HG03039 (cell line): ENCODE data around the gene AKR1B1.
A peak's percentile ranks its signal among the peaks of the same experiment; 100 is the strongest.

ENCODE experiments used
- ATAC-seq: cut with Tn5 transposase; IDR thresholded peaks from one replicate; pipeline ENCODE4 v1.9.1; 2021; ENCODE audit warnings: mild to moderate bottlenecking, moderate library complexity; ENCODE audit not compliant: unreplicated experiment

The AKR1B1 gene

DNA sequence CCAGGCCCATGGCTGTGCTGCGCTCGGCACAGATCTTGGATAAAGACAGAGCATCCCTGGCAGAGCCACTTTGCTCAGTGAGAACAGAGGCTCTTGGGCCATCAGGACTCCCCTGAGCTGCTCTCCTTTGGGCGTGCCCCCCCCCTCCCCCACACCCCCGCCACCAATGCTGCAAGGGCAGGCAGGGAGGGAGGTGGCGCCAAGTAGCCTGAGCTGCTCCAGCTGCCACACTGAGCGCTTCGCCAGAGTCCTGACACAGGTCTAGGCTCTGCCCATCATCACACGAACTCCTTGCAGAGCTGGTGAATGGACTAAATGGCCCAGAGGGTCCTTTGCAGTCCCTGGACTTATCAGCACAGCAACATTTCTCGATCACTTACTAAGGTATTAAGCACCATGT, 12.5 kb downstream of the AKR1B1 start:
- ATAC-seq, result no peak

DNA sequence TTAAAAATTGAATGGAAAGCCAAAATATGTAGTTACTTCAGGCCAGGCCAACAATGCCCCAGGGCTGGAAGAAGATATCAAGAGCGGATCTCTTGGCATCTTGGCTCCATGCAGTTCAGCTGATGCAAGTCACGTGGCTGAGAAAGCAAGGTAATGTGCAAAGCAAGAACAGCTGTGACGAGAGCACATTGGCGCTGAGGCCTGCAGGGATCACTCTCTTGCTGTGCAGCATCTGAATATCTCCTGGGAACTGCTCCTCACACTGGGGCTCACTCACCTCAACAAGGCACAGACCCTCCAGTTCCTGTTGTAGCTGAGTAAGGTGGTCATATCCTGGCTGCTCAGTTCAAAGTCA, 14.0 kb downstream of the AKR1B1 start:
- no peak for ATAC-seq

DNA sequence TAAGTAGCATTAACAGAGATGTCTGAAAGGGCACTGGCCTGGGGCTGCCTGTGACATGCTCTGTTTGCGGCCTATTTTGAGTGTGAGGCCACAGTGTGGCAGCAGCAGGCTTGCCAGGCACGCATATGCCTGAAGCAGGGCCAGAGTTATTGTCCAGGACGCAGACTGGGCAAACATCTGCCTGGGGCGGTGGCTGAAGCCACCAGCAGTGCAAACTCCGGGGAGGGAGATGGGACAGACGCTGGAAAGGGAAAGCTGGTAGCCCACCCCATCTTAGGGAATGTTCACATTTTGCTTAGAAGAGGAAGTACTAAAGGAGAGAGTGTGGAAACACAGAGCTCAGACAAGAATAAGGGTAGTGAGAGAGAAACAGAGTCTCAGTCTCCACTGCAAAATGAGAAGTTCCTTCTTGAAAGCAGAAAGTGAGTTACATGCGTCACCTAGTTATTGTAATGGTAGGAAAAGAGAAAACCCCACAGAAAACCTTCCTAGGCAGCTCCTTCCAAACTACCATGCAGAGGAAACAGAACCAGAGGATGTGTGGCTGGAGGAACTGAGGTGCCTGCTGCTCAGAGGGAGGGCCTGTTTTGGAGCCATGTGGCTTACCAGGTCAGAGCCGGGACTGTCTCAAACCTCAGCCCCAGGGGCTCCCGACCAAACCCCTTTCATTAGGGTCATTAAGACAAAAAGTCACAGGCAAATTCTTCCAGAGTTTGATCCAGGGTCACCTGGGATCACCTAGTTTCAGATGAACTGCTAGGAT, 14.5 kb downstream of the AKR1B1 start:
- no peak for ATAC-seq

DNA sequence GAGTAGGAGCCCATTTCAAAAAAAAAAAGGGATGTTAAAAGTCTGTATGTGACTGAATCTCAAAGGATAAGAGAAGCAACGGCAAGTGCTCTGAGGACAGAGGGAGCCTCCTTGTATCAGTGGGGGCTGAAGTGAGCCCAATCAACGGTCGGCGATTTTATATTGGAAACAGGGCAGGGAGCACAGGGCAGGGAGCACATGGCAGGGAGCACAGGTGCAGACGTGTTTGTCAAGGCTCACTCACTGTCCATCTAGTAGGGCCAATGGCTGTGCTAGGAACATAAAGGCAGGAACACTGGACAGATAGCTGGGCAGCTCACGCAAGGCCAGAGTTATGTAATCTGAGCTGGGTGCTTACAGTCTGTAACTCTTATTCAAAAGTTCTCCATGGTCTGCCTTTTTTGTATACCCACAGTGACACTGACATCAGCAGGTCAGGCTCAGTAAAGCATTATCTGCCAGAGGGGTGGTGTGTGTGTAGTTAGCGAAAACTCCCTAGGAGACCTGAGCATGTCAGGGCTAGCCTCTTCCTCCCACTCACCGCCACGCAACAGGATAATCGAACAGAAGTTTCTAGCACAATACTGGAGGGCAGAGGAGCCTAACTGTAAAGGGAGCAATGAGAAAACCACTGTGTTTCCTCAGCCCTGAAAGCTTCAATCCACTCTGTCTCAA, 15.4 kb downstream of the AKR1B1 start:
- no peak for ATAC-seq

DNA sequence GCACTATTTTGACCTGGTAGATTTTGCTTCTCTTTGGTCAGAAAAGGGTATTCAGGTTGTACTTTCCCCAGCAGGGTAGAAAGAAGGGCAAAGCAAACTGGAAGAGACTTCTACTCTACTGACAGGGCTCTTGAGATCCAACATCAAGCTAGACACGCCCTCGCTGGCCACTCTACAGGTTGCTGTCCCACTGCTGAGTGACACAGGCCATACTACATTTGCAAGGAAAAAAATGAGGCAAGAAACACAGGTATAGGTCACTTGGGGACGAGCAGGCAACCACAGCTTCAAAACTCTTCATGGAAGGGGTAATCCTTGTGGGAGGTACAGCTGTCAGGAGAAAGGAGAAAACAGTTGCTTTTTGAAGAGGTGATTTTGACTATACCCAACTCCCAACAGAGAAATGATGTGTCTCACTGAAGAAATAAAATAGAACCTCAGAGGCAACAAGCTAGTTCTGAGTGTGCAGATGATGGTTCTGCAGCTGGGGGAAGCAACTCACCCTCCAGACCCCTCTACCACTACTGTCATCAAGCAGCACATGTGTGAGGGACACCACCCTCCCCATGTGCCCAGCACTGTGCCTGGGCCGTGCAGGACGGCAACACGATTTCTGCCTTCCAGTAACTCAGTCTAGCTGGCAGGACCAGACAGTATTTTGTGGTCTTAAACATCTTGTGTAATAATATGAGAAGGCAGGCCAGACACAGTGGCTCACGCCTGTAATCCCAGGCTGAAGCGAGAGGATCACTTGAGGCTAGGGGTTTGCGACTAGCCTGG, 16.3 kb downstream of the AKR1B1 start:
- no peak for ATAC-seq

DNA sequence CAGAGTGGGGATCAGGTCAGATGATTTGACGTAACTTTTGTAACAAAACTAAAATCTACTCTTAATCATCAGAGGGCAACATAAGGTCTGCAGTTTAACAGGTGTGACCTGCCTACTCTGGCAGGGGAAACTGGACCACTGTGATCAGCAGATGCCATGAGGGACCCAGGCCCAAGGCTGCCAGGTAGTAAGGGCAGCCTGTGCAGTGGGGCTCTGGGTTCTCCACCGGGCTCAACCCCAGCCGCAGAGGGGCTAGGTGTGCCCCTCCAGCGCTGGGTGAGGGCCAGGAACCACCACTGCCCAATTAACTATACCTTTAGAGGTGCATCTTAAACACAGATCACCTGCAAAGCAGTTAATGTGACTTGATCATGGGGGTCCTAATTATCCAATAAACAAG, 17.6 kb downstream of the AKR1B1 start:
- ATAC-seq, result no peak

DNA sequence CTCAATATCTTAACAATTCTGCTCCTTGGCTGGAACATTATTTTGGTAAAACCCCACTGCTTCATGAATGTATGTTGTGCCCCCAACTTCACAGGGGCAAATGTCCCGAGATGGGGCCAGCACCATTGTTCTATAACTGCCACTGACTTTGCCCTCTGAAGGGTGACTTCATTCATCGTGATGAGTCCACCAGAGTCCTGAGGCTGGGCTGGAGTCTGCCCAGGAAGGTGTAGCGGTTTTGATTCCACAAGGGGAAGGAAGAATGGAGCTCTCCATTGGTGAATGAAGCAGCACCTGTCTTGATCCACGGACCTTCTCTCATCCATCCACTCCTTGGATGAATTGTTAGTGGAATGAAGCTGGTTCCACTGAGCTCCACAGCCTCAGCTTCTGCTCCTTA, 18.4 kb downstream of the AKR1B1 start:
- no peak for ATAC-seq

DNA sequence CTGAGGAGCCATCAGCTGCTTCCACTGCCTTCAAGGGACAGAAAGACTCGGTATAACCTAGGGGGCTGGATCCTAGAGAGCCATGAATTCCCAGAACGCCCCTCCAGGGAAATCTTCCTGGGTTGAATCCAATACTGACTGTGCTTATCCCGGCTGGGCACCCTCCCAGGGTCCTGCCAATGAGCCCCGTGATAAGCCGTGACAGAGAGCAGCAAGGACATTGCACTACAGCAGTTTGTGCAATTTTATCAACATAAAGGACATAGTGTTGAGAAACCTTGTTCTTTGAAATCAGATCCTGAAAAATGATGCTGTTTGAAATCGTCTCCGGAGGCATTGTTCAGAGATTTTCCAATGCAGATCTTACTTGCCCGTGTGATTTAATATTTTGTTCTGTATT, 18.8 kb downstream of the AKR1B1 start:
- ATAC-seq, result no peak

DNA sequence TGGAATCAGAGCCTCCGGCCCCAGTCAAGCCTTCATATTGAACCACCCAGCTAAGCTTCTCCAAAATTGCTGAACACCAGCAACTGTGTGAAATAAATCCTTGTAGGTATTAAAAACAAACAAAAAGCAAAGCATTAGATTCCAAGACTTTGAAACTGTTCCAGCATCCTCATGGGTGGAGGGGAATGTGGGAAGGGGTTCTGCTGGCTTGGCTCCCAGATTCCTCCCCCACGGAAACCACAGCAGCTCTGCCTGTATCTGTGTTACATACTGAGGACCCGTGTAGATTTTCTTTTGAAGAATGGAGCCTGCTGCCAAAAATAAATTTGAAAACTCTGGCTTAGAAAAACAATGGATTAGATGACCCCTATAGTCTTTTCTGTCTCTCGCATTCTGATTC, 20.0 kb downstream of the AKR1B1 start:
- no peak for ATAC-seq

DNA sequence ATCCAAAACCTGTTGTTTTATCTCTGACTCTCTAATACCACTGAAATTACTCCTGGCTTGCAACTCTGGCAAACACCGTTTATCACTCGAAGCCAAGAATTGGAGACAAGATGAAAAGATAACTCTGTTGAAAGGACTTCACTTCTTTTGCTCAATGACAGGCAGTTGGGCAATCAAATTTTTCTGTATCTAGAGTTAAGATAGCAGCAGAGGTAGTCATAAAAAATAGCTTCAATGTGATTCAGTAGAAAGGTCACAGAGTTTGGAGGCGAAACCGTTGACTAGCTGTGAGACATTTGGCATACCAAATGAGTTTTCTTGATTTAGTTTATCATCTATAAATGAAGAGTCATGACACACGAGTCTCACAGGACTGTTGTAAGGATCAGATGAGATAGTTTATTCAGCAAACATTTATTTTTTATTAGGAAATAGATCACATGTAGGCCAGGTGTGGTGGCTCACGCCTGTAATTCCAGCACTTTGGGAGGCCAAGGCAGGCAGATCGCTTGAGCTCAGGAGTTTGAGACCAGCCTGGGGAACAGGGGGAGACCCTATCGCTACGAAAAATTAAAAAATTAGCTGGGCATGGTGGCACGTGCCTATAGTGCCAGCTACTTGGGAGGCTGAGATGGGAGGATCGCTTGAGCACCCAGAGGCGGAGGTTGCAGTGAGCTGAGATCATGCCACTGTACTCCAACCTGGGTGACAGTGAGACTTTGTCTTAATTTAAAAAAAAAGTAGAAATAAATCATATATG, 23.6 kb downstream of the AKR1B1 start:
- no peak for ATAC-seq

DNA sequence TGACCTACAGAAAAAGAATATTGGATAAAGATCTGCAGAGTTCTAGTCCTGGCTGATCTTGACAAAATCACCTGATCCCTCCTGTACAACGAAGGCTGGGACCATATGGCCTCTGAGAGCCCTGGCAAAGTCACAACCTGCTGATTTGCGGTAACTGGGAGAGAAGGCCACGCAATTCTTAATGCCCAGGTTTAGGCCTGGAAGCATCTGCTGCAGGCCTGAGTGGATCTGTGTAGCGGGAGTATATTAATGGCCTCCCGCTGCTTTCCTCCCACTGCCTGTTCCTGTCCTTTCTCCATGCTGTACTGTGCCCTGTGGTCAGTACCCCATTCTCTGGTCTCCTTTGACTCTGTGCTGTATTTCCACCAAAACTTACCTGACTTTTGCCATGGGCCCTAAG, 24.2 kb downstream of the AKR1B1 start:
- ATAC-seq, result no peak

DNA sequence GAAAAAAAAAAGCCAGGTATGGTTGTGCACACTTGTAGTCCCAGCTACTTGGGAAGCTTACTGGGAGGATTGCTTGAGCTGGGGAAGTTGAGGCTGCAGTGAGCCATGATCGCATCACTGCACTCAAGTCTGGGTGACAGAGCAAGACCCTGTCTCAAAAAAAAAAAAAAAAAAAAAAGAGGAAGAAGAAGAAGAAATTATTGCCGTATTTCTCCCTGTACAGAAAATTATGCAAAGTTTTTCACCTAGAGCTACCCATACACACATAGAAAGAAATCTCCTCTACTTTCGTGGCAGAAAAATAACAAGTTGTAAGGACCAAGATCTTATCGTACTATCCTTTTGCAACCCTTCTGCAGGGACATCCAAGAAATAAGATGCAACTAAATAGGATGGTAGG, 25.5 kb downstream of the AKR1B1 start:
- no peak for ATAC-seq

DNA sequence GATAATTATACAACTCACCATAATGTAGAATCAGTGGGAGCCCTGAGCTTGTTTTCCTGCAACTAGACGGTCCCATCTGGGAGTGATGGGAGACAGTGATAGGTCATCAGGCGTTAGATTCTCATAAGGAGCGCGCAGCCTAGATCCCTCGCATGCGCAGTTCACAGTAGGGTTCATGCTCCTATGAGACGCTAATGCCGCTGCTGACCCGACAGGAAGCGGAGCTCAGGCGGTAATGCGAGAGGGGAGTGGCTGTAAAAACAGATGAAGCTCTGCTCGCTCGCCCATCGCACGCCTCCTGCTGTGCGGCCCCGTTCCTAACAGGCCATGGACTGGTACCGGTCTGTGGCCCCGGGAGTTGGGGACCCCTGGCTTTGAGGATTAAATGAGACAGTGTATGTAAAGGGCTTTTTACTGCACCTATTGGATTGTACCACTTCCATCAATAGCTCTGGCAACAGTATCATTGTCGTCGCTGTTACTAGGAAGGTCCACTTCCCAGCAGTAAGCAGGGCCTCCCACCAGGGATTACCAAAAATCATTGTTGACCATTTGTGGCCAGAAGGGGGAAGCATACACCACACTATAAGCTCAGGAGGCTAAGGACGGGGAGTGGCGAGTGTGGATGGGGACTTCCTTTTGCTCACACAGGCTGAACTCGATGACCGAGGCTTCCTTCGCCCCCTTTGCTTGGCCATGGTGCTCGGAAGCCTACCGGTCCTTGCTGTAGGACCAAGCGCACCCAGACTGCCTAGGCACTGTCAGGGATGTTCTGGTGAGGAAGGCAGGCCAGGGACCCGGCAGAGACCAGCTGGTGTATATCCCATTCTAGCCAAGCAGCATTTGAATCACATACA, 26.4 kb downstream of the AKR1B1 start:
- ATAC-seq, result peak; percentile 94

DNA sequence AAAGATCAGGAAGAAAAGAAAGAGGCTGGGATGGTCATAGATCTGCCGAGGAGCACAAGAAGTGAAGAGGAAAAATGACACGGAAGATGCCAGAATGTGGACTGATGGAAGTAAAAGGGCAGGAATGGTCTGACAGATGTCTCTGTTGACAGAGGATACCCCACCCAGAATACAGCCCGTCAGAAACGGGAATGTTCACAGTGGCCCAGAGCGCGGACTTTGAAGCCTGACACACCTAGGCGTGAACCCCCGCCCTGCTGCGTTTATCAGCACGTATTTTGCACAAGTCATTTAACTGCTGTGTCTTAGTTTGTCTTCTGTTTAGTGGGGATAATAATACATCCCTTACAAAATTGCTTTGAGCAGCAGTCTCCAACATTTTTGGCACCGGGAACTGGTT, 27.1 kb downstream of the AKR1B1 start:
- ATAC-seq, result no peak

DNA sequence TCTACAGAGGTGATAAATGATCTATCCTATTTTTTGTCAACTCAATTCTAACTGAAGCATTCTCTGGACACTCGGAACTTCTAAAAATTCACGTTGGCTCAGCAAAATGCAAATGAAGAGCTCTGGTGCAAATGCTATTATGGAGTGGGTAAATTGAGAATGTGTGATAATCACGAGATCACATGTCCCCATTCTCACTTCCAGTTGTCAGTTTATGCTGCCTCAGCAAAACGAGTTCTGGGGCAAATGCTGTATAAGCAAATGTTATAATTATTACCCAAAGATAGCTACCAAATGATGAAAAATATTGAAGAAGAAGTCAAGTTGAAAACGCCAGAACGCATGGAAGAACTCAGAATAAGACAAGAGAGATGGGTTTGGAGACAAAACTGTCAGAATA, 29.4 kb downstream of the AKR1B1 start:
- no peak for ATAC-seq

DNA sequence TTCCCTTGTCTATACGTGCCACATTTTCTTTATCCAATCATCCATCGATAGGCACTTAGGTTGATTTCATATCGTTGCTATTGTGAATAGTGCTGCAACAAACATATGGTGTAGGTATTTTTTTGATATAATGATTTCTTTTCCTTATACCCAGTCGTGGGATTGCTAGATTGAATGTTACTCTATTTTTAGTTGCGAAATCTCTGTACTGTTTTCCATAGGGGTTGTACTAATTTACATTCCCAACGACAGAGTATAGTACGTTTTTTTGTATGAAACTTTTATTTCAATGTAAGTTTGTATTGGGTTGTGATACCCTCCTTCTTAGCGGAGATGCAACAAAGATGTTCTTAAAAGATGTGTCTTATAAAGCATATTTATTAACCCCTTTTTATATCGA, 30.0 kb downstream of the AKR1B1 start:
- ATAC-seq, result no peak

DNA sequence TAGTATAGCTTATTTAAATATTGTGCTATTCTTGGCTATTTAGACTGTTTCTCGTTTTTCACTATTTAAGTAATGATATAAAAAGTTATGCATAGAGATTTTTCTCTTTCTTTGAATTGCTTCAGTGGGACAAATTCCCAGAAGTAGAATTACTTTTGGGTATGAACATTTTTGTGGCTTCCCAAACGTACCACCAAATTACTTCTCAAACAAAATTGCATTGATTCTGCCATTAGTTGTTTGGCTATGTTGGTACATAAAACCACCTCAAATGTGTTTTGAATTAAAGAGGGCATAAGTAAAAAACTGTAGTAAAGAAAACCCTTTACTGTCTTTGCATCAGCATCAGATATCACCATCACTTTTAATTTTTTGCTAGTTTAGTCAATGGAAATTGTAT, 31.0 kb downstream of the AKR1B1 start:
- no peak for ATAC-seq

DNA sequence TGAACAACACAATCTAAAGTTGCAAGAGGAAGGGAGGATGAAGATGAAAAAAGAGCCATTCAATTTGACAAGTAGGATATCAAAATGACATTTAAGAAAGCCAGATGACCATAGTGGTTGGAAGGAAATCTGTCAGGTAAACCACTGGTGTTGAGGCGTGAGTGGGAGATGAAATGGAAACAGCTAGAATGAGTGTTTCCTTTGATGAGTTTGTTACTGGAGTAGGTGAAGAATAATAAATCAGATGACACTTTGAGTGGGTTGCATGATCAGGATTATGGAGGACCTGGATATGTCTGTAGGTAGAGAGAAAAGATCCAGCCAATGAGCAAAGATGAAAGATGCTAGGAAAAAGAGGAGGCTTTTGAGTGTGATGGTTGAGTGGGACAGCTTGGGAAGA, 33.1 kb downstream of the AKR1B1 start:
- no peak for ATAC-seq

DNA sequence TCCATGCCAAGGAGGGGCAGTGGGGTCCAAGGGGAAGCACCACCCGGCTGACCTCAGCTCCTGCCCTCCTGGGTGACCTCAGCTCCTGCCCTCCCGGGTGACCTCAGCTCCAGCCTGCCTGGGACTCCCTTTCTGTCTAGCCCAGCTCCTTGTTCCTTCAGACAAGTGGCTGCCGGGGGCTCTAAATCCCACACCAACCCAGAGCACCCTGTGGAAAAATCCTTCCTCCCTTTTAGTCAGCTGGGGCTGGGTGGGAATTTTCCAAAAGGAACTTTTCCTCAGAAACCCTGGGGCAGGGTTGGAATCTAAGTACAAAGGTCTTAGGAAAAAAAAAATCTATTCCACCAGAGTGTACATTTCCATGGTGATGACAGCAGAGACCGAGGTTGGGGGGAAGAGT, 36.3 kb downstream of the AKR1B1 start:
- ATAC-seq, result no peak

DNA sequence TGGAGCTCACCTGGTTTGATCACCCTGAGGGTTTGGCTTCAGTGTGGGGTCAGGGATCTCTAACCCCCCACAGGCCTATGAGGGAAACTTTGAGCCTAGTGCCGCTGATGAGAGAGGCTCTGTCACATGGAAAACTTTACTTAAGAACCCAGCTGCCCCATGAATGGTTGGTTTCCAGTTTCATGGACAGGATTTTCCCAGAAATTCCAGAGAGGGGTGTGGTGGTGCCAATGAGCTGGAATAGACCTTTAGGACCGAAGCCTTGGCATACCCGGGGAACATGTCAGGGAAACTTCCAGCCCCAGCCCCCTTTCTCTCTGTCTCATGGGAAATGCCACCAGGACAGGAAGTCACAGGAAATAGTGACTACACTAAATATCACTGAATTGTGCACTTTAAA, 36.9 kb downstream of the AKR1B1 start:
- no peak for ATAC-seq
